OCI-LY7 (cell line): ENCODE measurements around the gene SELPLG. TPM values are rescaled to one million over a fixed set of nuclear protein-coding genes. Genes with fewer than 3 reads are reported as not detected.

Experiments used
- BruUV-seq: library from RNA; stranded (reverse); fragments of 400-500 nt; replicated peaks from 2 replicates; lab custom pipeline; 2021; lab: Mats Ljungman, UMichigan
- CTCF ChIA-PET: fragments of 300-600 bp; sonication (Branson Sonifier 250); formaldehyde crosslinking; loops from one replicate; lab custom pipeline; 2022; ENCODE audit warnings: antibody characterized with exemption; ENCODE audit not compliant: unreplicated experiment; lab: Charles Lee
- POLR2A ChIA-PET: fragments of 300-600 bp; sonication (Branson Sonifier 250); formaldehyde crosslinking; loops from one replicate; lab custom pipeline; 2022; ENCODE audit warnings: antibody characterized with exemption; lab: Charles Lee
- DNase-seq: peaks from one replicate; pipeline ENCODE4 v3.0.0-alpha.2; 2015; ENCODE audit warnings: low spot score
- H2AFZ ChIP-seq: fragments of 200-600 bp; sonication (generic), shearing (Covaris generic); 2 replicates; pipeline ENCODE4 v1.6.1; 2014; ENCODE audit warnings: mild to moderate bottlenecking, antibody characterized with exemption, low read length, moderate library complexity
- H3K27ac ChIP-seq: fragments of 200-600 bp; sonication (generic); 2 replicates; pipeline ENCODE4 v1.5.1; 2014; ENCODE audit warnings: mixed run types, low read depth, mild to moderate bottlenecking, moderate library complexity, low read length, inconsistent platforms; ENCODE audit not compliant: poor library complexity, severe bottlenecking
- H3K36me3 ChIP-seq: fragments of 200-600 bp; sonication (generic); 2 replicates; pipeline ENCODE4 v1.6.1; 2014; ENCODE audit warnings: mild to moderate bottlenecking, antibody characterized with exemption, low read length, moderate library complexity, mixed read lengths; ENCODE audit not compliant: insufficient read depth
- H3K4me1 ChIP-seq: fragments of 200-600 bp; sonication (generic); 2 replicates; pipeline ENCODE4 v1.5.1; 2014; ENCODE audit warnings: mild to moderate bottlenecking, low read length; ENCODE audit not compliant: insufficient read depth, poor library complexity, severe bottlenecking
- H3K4me2 ChIP-seq: fragments of 200-600 bp; sonication (generic); 2 replicates; pipeline ENCODE4 v1.6.1; 2014; ENCODE audit warnings: mild to moderate bottlenecking, low read length
- H3K4me3 ChIP-seq: fragments of 200-600 bp; sonication (generic); 2 replicates; pipeline ENCODE4 v1.5.1; 2014; ENCODE audit warnings: mild to moderate bottlenecking, low read depth, low read length; ENCODE audit not compliant: poor library complexity, severe bottlenecking
- H3K79me2 ChIP-seq: fragments of 200-600 bp; sonication (generic); 2 replicates; pipeline ENCODE4 v1.6.1; 2016; ENCODE audit warnings: low read depth, mild to moderate bottlenecking, low read length, moderate library complexity, mixed read lengths; ENCODE audit not compliant: insufficient read depth
- H3K9me2 ChIP-seq: fragments of 200-600 bp; sonication (generic); 2 replicates; pipeline ENCODE4 v1.6.1; 2016; ENCODE audit warnings: mild to moderate bottlenecking, low read length, mixed read lengths; ENCODE audit not compliant: insufficient read depth
- H3K9me3 ChIP-seq: fragments of 200-600 bp; sonication (generic); 2 replicates; pipeline ENCODE4 v1.6.1; 2014; ENCODE audit warnings: mild to moderate bottlenecking, mixed run types, low read length, mixed read lengths
- H4K20me1 ChIP-seq: fragments of 200-600 bp; sonication (generic); 2 replicates; pipeline ENCODE4 v1.6.1; 2014; ENCODE audit warnings: mild to moderate bottlenecking, antibody characterized with exemption, low read length, moderate library complexity, mixed read lengths; ENCODE audit not compliant: insufficient read depth
- CTCF ChIP-seq: fragments of 200-600 bp; sonication (generic); conservative IDR thresholded peaks from 2 replicates; pipeline ENCODE4 v1.5.1; 2014; ENCODE audit warnings: mild to moderate bottlenecking, antibody characterized with exemption, low read length, moderate library complexity, mixed read lengths
- EZH2phosphoT487 ChIP-seq: fragments of 200-600 bp; sonication (generic); IDR thresholded peaks from 2 replicates; pipeline ENCODE4 v1.6.1; 2018; ENCODE audit warnings: low read depth, borderline replicate concordance, mild to moderate bottlenecking, mixed run types, antibody characterized with exemption, low read length, moderate library complexity, mixed read lengths
- intact Hi-C: fragments of 100-400 bp; cut with micrococcal nuclease; formaldehyde crosslinking; loops from one replicate; pipeline ENCODE4 v1.10.0; 2022; ENCODE audit not compliant: unreplicated experiment
- total RNA-seq, 2 experiments: library from RNA; depleted of rRNA in 1 of 2; stranded (reverse); fragments of >200 nt in 1 of 2; shearing (Covaris generic) in 1 of 2; gene quantifications; 2 replicates each; pipeline ENCODE4 v1.2.3, GENCODE V29; 2014 to 2022

Gene SELPLG
- total RNA-seq, 2 experiments from 2014 or later, result 20.0 to 21.0 TPM

- Histone ChIP-seq H4K20me1 (no peaks in the 10 kb centered on the region), H3K9me2 (no peaks in the 10 kb centered on the region), H3K36me3 (peaks cover 22% of the 10 kb centered on the region), H3K9me3 (peaks cover 9% of the 10 kb centered on the region; the same call in 1 of the 2 replicates), H2AFZ (no peak overlapping the region), H3K4me1 (peaks cover 67% of the 10 kb centered on the region), H3K4me3 (no peak overlapping the region), H3K79me2 (peaks cover 51% of the 10 kb centered on the region), H3K4me2 (peak overlapping the region; percentile 68), H3K27ac (peak overlapping the region; percentile 94)
- ChIA-PET POLR2A (interaction anchor here (0.6 to 12.4 kb wide), 17 partner anchors 13 to 457 kb away, joined by 3 to 330 read pairs (median 4); partner anchors contain the start of gene SELPLG), CTCF (interaction anchor here (0.8 to 1.3 kb wide), 3 partner anchors 24 to 134 kb away, joined by 3 to 4 read pairs (median 4); no protein-coding TSS in a partner anchor)
- intact Hi-C loops, result no loop called here
- no peak for DNase-seq
- TF ChIP-seq CTCF (no peak), EZH2phosphoT487 (no peak)
- no TSS peak for BruUV-seq
These were observed 32.7 kb upstream of the SELPLG start for GRCh38 chr12:108666401-108666881.

GRCh38 chr12:108665608-108666202 lies 32.0 kb upstream of the SELPLG start:
- Histone ChIP-seq H4K20me1 (no peaks in the 10 kb centered on the region), H3K4me3 (peak overlapping the region; percentile 46), H3K79me2 (peaks cover 50% of the 10 kb centered on the region), H3K4me2 (peak overlapping the region; percentile 68), H2AFZ (no peak overlapping the region; the same call in 1 of the 2 replicates), H3K9me2 (no peaks in the 10 kb centered on the region), H3K9me3 (peaks cover 9% of the 10 kb centered on the region; the same call in 1 of the 2 replicates), H3K4me1 (peaks cover 74% of the 10 kb centered on the region), H3K36me3 (peaks cover 28% of the 10 kb centered on the region), H3K27ac (peak overlapping the region; percentile 94)
- CTCF ChIA-PET, result interaction anchor here (0.7 to 2.2 kb wide), 6 partner anchors 13 to 135 kb away, joined by 3 to 15 read pairs (median 4); no protein-coding TSS in a partner anchor
- no peak for TF ChIP-seq CTCF
- TF ChIP-seq EZH2phosphoT487, result no peak
- POLR2A ChIA-PET, result interaction anchor here (0.6 to 12.4 kb wide), 17 partner anchors 13 to 457 kb away, joined by 3 to 330 read pairs (median 4); partner anchors contain the start of gene SELPLG
- BruUV-seq, result no TSS peak
- intact Hi-C loops, result loop anchor here (2.0 kb wide), 2 partner anchors 285 to 427 kb away; partner anchors contain the start of gene ALKBH2
- no peak for DNase-seq
